Psoas muscle (tissue), 8 donors: Measurements from ENCODE around the gene TMEM51. TPM values are rescaled to one million over a fixed set of nuclear protein-coding genes. Genes with fewer than 3 reads are reported as not detected.

Source experiments
- ATAC-seq, 4 donors: fragments of 200-7000 bp; cut with Tn5 transposase; one replicate each; pipeline ENCODE4 v1.9.1; 2020; ENCODE audit warnings: moderate library complexity in 3 of 4, mild to moderate bottlenecking in 2 of 4
- DNase-seq, 2 donors: peaks; one replicate each; pipeline ENCODE4 v3.0.0-alpha.2; 2020
- H3K27ac ChIP-seq: fragments of 200-600 bp; one replicate; pipeline ENCODE4 v1.8.0; 2022
- H3K27me3 ChIP-seq, 3 donors: fragments of 200-600 bp in 1 of 3; one replicate each; pipeline versions ENCODE4 v1.6.1 to v1.8.0; 2013 to 2022; ENCODE audit warnings: low read length in 2 of 3, mild to moderate bottlenecking in 2 of 3, moderate library complexity in 1 of 3; ENCODE audit not compliant: insufficient read depth in 3 of 3
- H3K36me3 ChIP-seq, 2 donors: fragments of 200-600 bp in 1 of 2; one replicate each; pipeline versions ENCODE4 v1.6.1 to v1.8.0; 2013 to 2022; ENCODE audit warnings: low read depth in 1 of 2, mild to moderate bottlenecking in 1 of 2, moderate library complexity in 1 of 2; ENCODE audit not compliant: insufficient read depth in 1 of 2
- H3K4me1 ChIP-seq: fragments of 200-600 bp; one replicate; pipeline ENCODE4 v1.8.0; 2022
- H3K4me3 ChIP-seq: fragments of 200-600 bp; one replicate; pipeline ENCODE4 v1.8.0; 2022; ENCODE audit warnings: mild to moderate bottlenecking
- H3K9me3 ChIP-seq: fragments of 200-600 bp; one replicate; pipeline ENCODE4 v1.8.0; 2022
- CTCF ChIP-seq: fragments of 200-600 bp; IDR thresholded peaks from one replicate; pipeline ENCODE4 v1.8.0; 2022; ENCODE audit warnings: antibody characterized with exemption
- WGBS, 3 donors: extraction: QIAGEN DNeasy Blood & Tissue Kit; methylation state at CpG; one replicate each; pipeline versions ENCODE4 v1.1.6 to v1.1.7; 2013; 5-methylcytosine and 5-hydroxymethylcytosine counted together
- intact Hi-C, 2 donors: fragments of 100-400 bp; cut with DNase I; formaldehyde crosslinking; loops; one replicate each; pipeline versions ENCODE4 v1.11.0 to v1.14.2; 2022
- polyA plus RNA-seq, 3 donors: library from polyadenylated mRNA; stranded (reverse); fragments of 200-250 nt; gene quantifications; one replicate each; pipeline ENCODE4 v1.2.3, GENCODE V29; 2013
- total RNA-seq, 4 donors: library from RNA; stranded (reverse); fragmentation: NEBNext Ultra II Directional in 2 of 4; extraction: Animal tissue kit (Norgen Biotek cat#: 25700) in 2 of 4; gene quantifications; one replicate each; pipeline versions ENCODE4 v1.2.1 to v1.2.4, GENCODE V29; 2021 to 2023
- donor health status: healthy with polysubstance abuse.
- donor health status: DM: no; HTN: no; CAD: no; lungs with moderate emphysema.
- donor health status: Bipolar disorder and iron deficiency.
- donor health status: healthy.
- donor health status: DM: yes; HTN: yes; CAD: no.
- donor health status: DM: no; HTN: no; CAD: no.
- donor health status: DM: no; HTN: no; CAD: no.
- donor health status: DM: yes; HTN: yes; CAD: no.

Gene TMEM51
- total and polyA plus RNA-seq, 7 donors: 0.67 to 1.7 (median 0.97) TPM

GRCh38 chr1:15123270-15123669 is 30.3 kb upstream of the TMEM51 start:
- WGBS, 3 donors: 41 to 50% (median 43%) methylated on average over 5 of the region's 5 CpGs
- Histone ChIP-seq H3K36me3 (no peaks in the 10 kb centered on the region), H3K4me3 (no peak overlapping the region), H3K4me1 (no peaks in the 10 kb centered on the region), H3K9me3 (no peaks in the 10 kb centered on the region), H3K27ac (no peak overlapping the region), H3K27me3 (peaks cover 0 to 10% (median 3%) of the 10 kb centered on the region in 3 donors)
- intact Hi-C loops: loop anchor here in 1 of 2 donors (10.0 kb wide), 2 partner anchors 152 to 312 kb away; partner anchors contain the start of gene CTRC
- no peak for TF ChIP-seq CTCF
- no peak for ATAC-seq
- DNase-seq: no peak

- 60 to 64% (median 61%) methylated on average over 9 of the region's 9 CpGs for WGBS, 3 donors
- H3K9me3 ChIP-seq: no peaks in the 10 kb centered on the region
- H3K36me3 ChIP-seq: no peaks in the 10 kb centered on the region
- H3K27me3 ChIP-seq: peaks cover 0 to 10% (median 3%) of the 10 kb centered on the region in 3 donors
- TF ChIP-seq CTCF: no peak
- H3K4me3 ChIP-seq: no peak overlapping the region
- intact Hi-C loops: loop anchor here in 1 of 2 donors (10.0 kb wide), 2 partner anchors 151 to 311 kb away; partner anchors contain the start of gene CTRC
- no peaks in the 10 kb centered on the region for H3K4me1 ChIP-seq
- peak in 2 of 4 donors; percentile 74 to 80 for ATAC-seq
- no peak overlapping the region for H3K27ac ChIP-seq
- DNase-seq: no peak
These were observed 29.6 kb upstream of the TMEM51 start for GRCh38 chr1:15123925-15124324.

- Histone ChIP-seq H3K9me3 (no peaks in the 10 kb centered on the region), H3K36me3 (no peaks in the 10 kb centered on the region), H3K4me1 (no peaks in the 10 kb centered on the region), H3K27ac (no peak overlapping the region), H3K4me3 (no peak overlapping the region), H3K27me3 (peaks cover 0 to 10% (median 3%) of the 10 kb centered on the region in 3 donors)
- ATAC-seq (no peak), DNase-seq (no peak)
- intact Hi-C loops: loop anchor here in 1 of 2 donors (10.0 kb wide), 2 partner anchors 150 to 310 kb away; partner anchors contain the start of gene CTRC
- 84 to 92% (median 88%) methylated on average over 24 to 25 of the region's 25 CpGs for WGBS, 3 donors
- TF ChIP-seq CTCF: no peak
These were observed 29.0 kb upstream of the TMEM51 start for GRCh38 chr1:15124362-15125100.

GRCh38 chr1:15125101-15125745 is 28.3 kb upstream of the TMEM51 start:
- no peak for DNase-seq
- H3K4me1 ChIP-seq: no peaks in the 10 kb centered on the region
- H3K27ac ChIP-seq: no peak overlapping the region
- ATAC-seq: no peak
- peaks cover 3% of the 10 kb centered on the region for H3K9me3 ChIP-seq
- intact Hi-C loops: loop anchor here in 1 of 2 donors (10.0 kb wide), 2 partner anchors 150 to 310 kb away; partner anchors contain the start of gene CTRC
- 90 to 93% (median 92%) methylated on average over 7 of the region's 7 CpGs for WGBS, 3 donors
- peaks cover 0 to 10% (median 3%) of the 10 kb centered on the region in 3 donors for H3K27me3 ChIP-seq
- no peak for TF ChIP-seq CTCF
- H3K4me3 ChIP-seq: no peak overlapping the region
- H3K36me3 ChIP-seq: no peaks in the 10 kb centered on the region
